Activated CD4-positive, alpha-beta T cell treated with anti-CD3 and anti-CD28 coated beads, Interleukin-10, Interleukin-2, amounts not matched to agents 100 ng/mL and 50 ng/mL, durations not matched to agents 16 hours and 8 hours (primary cell): Measurements from ENCODE around the gene ZNF761.
"Not testable (repeated sequence)": the region's sequence is repeated elsewhere in the genome, so short reads cannot be mapped to it uniquely, and the experiment has no call there.

Experiments
- DNase-seq: peaks from one replicate; pipeline ENCODE4 v3.0.0-alpha.2; 2020

The ZNF761 gene

DNA sequence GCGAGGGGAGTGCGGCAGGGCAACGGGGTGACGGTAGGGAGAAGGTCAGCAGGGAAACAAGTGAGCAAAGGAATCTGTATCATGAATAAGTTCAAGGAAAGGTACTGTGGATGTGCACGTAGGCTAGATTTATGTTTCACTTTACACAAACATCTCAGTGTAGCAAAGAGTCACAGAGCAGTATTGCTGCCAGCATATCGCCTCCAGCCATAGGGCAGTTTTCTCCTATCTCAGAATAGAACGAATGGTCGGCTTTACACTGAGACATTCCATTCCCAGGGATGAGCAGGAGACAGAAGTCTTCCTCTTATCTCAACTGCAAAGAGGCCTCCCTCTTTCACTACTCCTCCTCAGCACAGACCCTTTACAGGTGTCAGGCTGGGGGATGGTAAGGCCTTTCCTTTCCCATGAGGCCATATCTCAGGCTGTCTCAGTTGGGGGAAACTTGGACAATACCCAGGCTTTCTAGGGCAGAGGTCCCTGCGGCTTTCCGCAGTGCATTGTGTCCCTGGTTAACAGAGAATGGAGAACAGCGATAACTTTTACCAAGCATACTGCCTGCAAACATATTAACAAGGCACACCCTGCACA lies 28.4 kb downstream of the ZNF761 start:
- not testable (repeated sequence) for DNase-seq

GRCh38 chr19:53461866-53462265 lies 30.1 kb downstream of the ZNF761 start:
- no peak for DNase-seq

GRCh38 chr19:53462861-53463260 lies 31.1 kb downstream of the ZNF761 start:
- DNase-seq, result no peak

GRCh38 chr19:53463263-53463662 lies 31.5 kb downstream of the ZNF761 start:
- no peak for DNase-seq

DNA sequence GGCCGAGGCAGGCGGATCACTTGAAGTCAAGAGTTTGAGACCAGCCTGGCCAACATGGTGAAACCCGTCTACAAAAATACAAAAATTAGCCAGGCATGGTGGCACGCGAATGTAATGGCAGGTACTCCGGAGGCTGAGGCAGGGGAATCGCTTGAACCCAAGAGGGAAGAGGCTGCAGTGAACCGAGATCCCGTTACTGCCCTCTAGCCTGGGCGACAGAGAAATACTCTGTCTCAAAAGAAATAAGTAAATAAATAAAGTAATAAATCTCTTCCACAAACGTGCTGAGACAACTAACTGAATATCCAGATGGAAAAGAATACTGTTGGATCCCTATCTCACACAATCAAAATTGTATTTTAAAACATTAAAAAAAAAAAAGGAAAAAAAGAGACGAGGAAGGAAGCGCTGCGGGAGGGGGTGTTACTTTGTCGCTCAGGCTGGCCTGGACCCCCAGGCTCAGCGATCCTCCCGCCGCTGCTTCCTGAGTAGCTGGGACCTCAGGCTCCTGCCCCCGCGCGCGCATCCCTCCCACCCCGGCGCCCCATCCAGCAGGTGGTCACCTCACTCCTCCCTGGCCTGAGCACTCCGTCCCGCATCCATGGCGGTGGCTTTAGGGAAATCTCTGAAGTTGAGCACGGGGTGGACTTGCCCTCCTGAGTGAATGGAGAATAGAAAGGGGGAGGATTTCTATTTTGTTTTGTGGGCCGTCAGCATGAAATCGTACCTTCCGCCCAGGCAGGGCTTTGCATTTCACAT lies 35.1 kb downstream of the ZNF761 start:
- DNase-seq, result no peak

DNA sequence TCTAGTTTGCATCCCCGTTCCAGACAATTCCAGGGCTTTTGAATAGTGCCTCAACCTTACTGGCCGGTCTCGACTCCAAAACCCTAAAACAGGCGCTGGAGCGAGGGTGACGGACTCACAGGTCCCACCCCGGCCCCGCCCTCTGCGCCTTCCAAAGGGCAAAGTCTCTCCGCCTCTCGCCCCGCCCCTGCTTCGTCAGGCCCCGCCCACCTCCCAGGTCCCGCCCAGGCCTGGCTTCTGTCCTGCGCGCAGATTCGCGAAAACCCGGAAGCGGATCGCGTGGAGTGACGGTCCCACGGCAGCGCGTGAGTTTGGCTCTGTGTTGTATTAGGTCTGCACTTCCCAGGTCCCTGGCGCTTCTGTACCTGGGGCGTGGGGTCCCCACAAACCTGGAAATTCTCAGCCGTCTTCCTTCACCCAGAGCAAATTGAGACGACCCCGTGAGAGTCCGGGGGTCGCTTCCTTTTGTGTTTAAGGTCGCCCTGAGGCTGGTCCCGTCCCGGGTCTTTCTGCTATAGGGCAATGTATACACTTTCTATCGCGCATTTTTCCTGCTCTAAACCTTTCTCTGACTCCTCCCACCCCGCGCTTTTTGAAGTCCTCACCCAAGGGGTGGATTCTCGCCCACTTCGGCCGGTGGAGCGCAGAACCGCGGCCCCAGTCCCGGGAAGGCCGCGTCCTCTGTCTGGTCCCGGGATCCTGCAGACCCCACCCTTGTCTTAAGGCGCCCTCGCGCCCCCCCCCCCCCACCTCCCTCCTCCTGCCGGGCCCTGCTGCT lies 35.9 kb downstream of the ZNF761 start, which contains the start of gene ZNF813:
ZNF813 (plus strand) TSS at position 249 of the 778 bp plus-strand sequence. CDS start 16,090 bp downstream, outside the sequence.
- DNase-seq, result peak; percentile 85

- not testable (repeated sequence) for DNase-seq
Observed at GRCh38 chr19:53468628-53469027, 36.8 kb downstream of the ZNF761 start.

GRCh38 chr19:53471916-53472315 lies 40.1 kb downstream of the ZNF761 start:
- no peak for DNase-seq

GRCh38 chr19:53474832-53475231 lies 43.0 kb downstream of the ZNF761 start:
- DNase-seq, result not testable (repeated sequence)

DNA sequence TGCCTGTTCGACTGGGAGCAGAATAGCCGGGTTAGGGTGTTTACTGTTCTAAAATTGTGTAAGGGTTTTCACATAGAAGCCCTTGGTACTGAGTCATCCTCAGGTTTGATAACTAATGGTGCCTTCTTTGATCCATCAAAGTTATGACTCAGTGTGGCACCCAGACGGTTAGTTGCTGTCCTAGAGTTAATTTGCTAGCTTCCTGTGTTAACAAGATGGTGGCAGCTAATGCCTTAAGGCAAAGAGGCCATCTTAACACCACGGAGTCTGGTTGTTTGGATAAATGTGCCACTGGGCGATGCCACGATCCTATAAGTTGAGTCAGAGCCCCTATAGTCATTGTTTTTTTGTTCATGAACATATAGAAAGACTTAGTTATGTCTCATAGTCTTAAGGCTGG lies 43.7 kb downstream of the ZNF761 start:
- not testable (repeated sequence) for DNase-seq

DNA sequence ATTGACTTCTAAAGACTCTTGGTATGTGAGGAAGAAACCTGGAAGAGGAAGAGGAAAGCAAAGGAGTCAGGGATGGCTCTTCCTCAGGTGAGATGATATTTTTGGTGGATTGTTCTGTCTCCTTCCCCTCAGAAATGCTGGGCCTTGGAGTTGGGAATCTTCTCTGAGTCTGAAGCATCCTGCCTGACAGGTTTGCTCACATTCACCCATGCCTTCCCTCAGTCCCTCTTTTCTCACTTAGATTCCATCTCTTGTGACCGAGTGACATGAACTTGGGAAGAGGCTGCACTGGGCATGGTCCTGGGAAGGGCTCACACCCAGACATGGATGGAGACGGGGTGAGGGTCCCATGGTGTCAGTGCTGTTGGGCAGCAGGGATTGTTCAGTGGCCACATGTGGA lies 52.0 kb downstream of the ZNF761 start:
- not testable (repeated sequence) for DNase-seq

GRCh38 chr19:53485046-53486004 lies 53.5 kb downstream of the ZNF761 start:
- DNase-seq, result no peak

DNA sequence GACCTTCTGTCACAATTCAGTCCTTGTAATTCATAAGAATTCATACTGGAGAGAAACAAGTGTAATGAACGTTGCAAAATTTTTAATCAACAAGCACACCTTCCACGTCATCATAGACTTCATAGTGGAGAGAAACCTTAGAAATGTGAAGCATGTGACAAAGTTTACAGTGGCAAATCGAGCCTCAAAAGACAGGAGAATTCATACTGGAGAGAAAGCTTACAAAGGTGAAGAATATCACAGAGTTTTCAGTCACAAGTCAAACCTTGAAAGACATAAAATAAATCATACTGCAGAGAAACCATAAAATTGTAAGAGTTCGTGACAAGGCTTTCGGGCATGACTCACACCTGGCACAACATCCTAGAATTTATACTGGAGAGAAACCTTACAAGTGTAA lies 60.4 kb downstream of the ZNF761 start:
- DNase-seq, result no peak

DNA sequence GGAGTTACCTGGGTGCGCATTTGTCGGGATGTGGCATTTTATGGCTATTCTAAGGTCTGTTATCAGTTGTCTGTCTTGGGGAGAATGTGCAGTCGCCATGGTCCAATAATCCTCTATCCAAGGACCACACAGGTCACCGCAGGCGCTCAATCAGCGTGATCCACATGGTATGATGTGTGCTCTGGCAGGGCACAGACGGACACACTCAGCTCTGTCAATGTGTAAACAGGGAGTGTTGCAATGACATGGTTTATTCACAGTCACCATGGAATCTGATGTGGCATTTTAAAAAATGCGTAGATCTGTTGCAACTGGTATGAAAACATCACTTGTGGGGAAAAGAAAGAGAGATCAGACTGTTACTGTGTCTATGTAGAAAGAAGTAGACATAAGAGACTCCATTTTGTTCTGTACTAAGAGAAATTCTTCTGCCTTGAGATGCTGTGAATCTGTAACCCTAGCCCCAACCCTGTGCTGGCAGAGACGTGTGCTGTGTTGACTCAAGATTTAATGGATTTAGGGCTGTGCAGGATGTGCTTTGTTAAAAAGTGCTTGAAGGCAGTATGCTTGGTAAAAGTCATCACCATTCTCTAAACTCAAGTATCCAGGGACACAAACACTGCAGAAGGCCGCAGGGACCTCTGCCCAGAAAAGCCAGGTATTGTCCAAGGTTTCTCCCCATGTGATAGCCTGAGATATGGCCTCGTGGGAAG lies 65.7 kb downstream of the ZNF761 start:
- not testable (repeated sequence) for DNase-seq

DNA sequence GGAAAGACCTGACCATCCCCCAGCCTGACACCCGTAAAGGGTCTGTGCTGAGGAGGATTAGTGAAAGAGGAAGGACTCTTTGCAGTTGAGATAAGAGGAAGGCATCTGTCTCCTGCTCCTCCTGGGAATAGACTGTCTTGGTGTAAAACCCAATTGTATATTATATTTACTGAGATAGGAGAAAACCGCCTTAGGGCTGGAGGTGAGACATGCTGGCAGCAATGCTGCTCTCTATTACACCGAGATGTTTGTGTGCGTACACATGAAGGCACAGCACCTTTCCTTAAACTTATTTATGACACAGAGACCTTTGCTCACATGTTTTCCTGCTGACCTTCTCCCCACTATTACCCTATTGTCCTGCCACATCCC lies 66.2 kb downstream of the ZNF761 start:
- not testable (repeated sequence) for DNase-seq

DNA sequence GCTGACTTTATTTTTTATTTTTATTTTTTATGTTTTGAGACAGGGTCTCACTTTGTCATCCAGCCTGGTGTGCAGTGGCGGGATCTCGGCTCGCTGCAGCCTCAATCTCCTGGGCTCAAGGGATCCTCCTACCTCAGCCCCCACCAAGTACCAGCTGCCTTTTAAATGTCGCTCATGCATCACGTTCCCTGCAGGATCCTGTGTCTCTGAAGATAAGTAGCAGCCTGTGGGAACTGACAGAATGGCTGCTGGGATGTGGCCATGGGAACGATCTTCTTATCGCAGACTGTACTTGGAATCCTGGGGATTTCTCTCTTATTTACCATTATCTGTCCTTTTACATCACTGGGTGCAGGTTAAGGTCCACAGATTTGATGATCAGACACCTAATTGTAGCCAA lies 71.4 kb downstream of the ZNF761 start:
- DNase-seq, result not testable (repeated sequence)

DNA sequence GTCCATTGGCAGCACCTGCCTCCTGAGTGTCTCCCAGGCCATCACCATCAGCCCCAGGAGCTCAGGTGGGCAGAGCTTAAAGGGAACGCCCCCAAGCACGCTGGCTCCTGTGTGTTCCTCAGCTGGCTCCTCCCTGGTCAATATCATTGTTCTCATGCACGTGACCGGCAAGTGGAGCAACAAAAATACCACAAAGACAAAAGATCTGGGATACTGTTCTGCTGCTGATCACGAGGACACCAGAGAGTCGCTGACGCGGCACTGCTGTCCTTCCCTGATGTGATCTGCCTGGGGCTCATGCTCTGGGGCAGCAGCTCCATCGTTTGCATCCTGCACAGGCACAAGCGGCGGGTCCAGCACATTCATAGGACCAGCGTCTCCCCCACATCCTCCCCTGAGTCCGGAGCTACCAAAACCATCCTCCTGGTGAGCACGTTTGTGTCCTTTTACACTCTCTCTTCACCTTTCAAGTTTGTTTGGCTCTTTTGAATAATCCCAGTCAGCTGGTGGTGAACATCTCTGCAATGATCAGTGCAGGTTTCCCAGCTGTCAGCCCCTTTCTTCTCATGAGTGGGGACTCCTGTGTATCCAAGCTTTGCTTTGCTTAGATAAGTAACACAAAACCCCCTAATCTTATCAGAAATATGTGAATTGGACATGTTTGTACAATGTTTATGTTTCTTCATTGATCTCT lies 72.0 kb downstream of the ZNF761 start:
- DNase-seq, result not testable (repeated sequence)

- not testable (repeated sequence) for DNase-seq
Observed at GRCh38 chr19:53504365-53504703, 72.5 kb downstream of the ZNF761 start.

DNA sequence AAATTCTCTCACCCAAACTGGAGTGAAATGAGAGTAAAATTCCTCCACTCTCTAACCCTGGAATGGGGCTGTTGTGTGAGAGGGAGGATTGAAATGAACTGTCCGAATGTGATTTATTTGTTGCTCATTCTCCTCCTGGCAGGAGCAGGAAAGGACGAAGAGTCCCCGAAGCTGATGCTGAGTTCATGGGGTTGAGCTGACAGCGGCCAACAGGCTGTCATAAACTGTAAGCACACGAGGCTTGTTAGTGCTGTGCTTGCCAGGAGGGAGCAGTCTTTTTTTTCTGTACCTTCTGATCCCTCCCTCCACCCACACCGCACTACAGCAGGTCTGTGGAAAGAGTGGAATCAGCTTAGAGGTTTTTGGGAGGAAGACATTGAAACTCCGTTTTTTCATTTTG lies 73.1 kb downstream of the ZNF761 start:
- no peak for DNase-seq

GRCh38 chr19:53506728-53507127 lies 74.9 kb downstream of the ZNF761 start:
- no peak for DNase-seq
